GM12878 (cell line): ENCODE results near the gene STKLD1. TPM values are rescaled to one million over a fixed set of nuclear protein-coding genes. Genes with fewer than 3 reads are reported as not detected.

ENCODE experiments used
- CREM ChIP-seq: IDR thresholded peaks from 2 replicates; pipeline ENCODE4 v1.6.1; 2014; ENCODE audit warnings: antibody characterized with exemption, low read depth
- IKZF1 ChIP-seq: fragments of 450-650 bp; conservative IDR thresholded peaks from 2 replicates; pipeline ENCODE4 v1.6.1; 2017; ENCODE audit warnings: antibody characterized with exemption, mild to moderate bottlenecking
- KDM1A ChIP-seq: fragments of 200-600 bp; sonication (generic); IDR thresholded peaks from 2 replicates; pipeline ENCODE4 v1.6.1; 2016; ENCODE audit warnings: borderline replicate concordance
- MTA3 ChIP-seq: IDR thresholded peaks from 2 replicates; pipeline ENCODE4 v1.6.1; 2012; ENCODE audit warnings: low read length, inconsistent platforms, borderline replicate concordance
- NFYA ChIP-seq: IDR thresholded peaks from 2 replicates; pipeline ENCODE4 v1.6.1; 2011; ENCODE audit warnings: low read depth, mild to moderate bottlenecking, low read length, improper control_type of control experiment, borderline replicate concordance
- RCOR1 ChIP-seq: conservative IDR thresholded peaks from 2 replicates; pipeline ENCODE4 v1.6.1; 2012; ENCODE audit warnings: low read depth, low read length, improper control_type of control experiment
- RFX5 ChIP-seq: IDR thresholded peaks from 2 replicates; pipeline ENCODE4 v1.6.1; 2011; ENCODE audit warnings: low read depth, low read length, improper control_type of control experiment
- SREBF2 ChIP-seq: IDR thresholded peaks from 2 replicates; pipeline ENCODE4 v1.6.1; 2012; ENCODE audit warnings: mild to moderate bottlenecking, low read length
- SRF ChIP-seq, 2 experiments: IDR thresholded peaks; 2 replicates each; pipeline ENCODE4 v1.6.1; 2011; ENCODE audit warnings: low read depth in 2 of 2, low read length in 2 of 2, mild to moderate bottlenecking in 1 of 2, moderate library complexity in 1 of 2
- STAT1 ChIP-seq: fragments of 450-650 bp; conservative IDR thresholded peaks from 2 replicates; pipeline ENCODE4 v1.6.1; 2014; ENCODE audit warnings: antibody characterized with exemption, mild to moderate bottlenecking
- SUPT20H ChIP-seq: IDR thresholded peaks from 2 replicates; pipeline ENCODE4 v1.6.1; 2011; ENCODE audit warnings: low read depth, mild to moderate bottlenecking, low read length, moderate library complexity, borderline replicate concordance; ENCODE audit not compliant: control insufficient read depth
- WRNIP1 ChIP-seq: IDR thresholded peaks from 2 replicates; pipeline ENCODE4 v1.6.1; 2011; ENCODE audit warnings: low read depth, low read length, improper control_type of control experiment, borderline replicate concordance
- ZNF207 ChIP-seq: fragments of 450-650 bp; IDR thresholded peaks from 2 replicates; pipeline ENCODE4 v1.6.1; 2014; ENCODE audit warnings: antibody characterized with exemption, mild to moderate bottlenecking, borderline replicate concordance
- ZNF384 ChIP-seq: IDR thresholded peaks from 2 replicates; pipeline ENCODE4 v1.6.1; 2012; ENCODE audit warnings: low read depth, mild to moderate bottlenecking, low read length, improper control_type of control experiment, borderline replicate concordance
- polyA plus RNA-seq, 11 experiments: library from polyadenylated mRNA; depleted of rRNA in 4 of 11; unstranded in 6 of 11; stranded (reverse) in 5 of 11; fragments of >200 nt; fragmentation: Nextera tagmentation in 4 of 11; fragmentation: Illumina TruSeq in 1 of 11; extraction: Ambion mirVana in 4 of 11; extraction: Trizol in 1 of 11; gene quantifications; 1 replicate in 1 of 11; 2 replicates in 10 of 11; pipeline versions ENCODE4 v1.2.1 to v1.2.3, GENCODE V29; 2011 to 2016; ENCODE audit warnings: inconsistent platforms in 2 of 11, missing spikeins in 2 of 11, low read depth in 1 of 11
- total RNA-seq, 4 experiments: library from RNA; depleted of rRNA in 3 of 4; stranded (reverse); fragments of >200 nt in 3 of 4; fragmentation: Illumina TruSeq in 1 of 4; extraction: Trizol in 1 of 4; gene quantifications; 2 replicates each; pipeline versions ENCODE4 v1.2.1 to v1.2.3, GENCODE V29; 2013 to 2021
- TF ChIP-seq, protein P1 (sequence below): fragments of 450-650 bp; IDR thresholded peaks from 2 replicates; pipeline ENCODE4 v1.6.1; 2017; ENCODE audit warnings: mild to moderate bottlenecking, low read depth, inconsistent platforms; ENCODE audit not compliant: poor library complexity, severe bottlenecking
- TF ChIP-seq, protein P2 (sequence below): IDR thresholded peaks from 2 replicates; pipeline ENCODE4 v1.6.1; 2011; ENCODE audit warnings: borderline replicate concordance, low read depth, mild to moderate bottlenecking, moderate library complexity, mixed read lengths, low read length; ENCODE audit not compliant: insufficient read depth; ENCODE audit errors: extremely low read length
- TF ChIP-seq, protein P3 (sequence below): fragments of 450-650 bp; IDR thresholded peaks from 2 replicates; pipeline ENCODE4 v1.6.1; 2017; ENCODE audit warnings: borderline replicate concordance
- TF ChIP-seq, protein P4 (sequence below): fragments of 450-650 bp; IDR thresholded peaks from 2 replicates; pipeline ENCODE4 v1.6.1; 2017; ENCODE audit warnings: mild to moderate bottlenecking, moderate library complexity
- TF ChIP-seq, protein P5 (sequence below): IDR thresholded peaks from 2 replicates; pipeline ENCODE4 v1.6.1; 2011; ENCODE audit warnings: low read depth, low read length, improper control_type of control experiment, borderline replicate concordance

Gene STKLD1
- total and polyA plus RNA-seq, 10 of the 15 experiments (the other 5 are each of a cell fraction or from before 2014, with no cell fraction given) = 0.07 to 0.40 (median 0.29) TPM; not detected in 4

DNA sequence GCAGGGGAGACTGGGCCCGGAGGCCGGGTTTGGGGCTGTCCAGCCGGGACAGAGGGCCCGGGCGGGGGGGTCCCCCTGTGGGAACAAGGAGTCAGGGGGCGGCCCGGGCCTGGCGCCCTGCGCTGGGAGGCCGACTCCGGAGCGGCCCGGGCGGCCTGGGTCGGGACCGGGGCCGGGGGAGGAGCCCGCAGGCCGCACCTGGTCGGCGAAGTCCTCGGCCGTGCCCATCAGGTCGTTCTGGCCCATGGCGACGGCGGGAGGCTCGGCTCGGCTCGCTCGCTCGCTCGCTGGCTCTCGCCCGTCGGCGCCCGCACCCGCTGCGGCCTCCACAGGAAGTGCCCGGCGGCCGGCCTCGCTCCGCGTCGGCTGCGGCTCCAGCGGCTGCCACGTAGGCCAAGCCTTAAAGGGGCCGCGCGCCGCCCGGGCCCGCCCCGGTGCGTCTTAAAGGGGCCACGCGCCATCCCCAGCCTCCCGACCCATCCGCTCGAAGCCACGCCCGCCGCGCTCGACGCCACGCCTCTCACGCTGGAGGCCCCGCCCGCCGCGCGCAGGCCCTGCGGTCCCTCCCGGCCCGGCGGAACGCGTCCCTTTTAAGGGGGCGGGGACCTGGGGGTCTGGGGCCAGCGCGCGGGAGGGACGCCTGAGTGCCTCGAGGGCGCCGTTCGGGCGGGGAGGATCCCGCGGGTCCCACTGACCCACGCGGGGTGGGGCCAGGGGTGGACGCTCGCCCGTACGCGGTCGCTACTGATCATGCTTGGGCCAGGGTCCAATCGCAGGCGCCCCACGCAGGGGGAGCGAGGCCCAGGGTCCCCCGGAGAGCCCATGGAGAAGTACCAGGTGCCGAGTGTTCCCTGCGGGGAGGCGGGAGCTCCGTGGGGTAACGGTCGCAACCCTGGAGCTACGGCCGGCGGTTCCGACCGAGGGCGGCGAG, at the start of gene STKLD1, which contains the start of gene SURF4 (continued):
- TF ChIP-seq, protein P1, sequence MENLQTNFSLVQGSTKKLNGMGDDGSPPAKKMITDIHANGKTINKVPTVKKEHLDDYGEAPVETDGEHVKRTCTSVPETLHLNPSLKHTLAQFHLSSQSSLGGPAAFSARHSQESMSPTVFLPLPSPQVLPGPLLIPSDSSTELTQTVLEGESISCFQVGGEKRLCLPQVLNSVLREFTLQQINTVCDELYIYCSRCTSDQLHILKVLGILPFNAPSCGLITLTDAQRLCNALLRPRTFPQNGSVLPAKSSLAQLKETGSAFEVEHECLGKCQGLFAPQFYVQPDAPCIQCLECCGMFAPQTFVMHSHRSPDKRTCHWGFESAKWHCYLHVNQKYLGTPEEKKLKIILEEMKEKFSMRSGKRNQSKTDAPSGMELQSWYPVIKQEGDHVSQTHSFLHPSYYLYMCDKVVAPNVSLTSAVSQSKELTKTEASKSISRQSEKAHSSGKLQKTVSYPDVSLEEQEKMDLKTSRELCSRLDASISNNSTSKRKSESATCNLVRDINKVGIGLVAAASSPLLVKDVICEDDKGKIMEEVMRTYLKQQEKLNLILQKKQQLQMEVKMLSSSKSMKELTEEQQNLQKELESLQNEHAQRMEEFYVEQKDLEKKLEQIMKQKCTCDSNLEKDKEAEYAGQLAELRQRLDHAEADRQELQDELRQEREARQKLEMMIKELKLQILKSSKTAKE = no peak
- TF ChIP-seq RCOR1 (no peak), SUPT20H (no peak), STAT1 (0 out of 2 replicates have a peak, but pooled peaks have one; percentile 54), KDM1A (no peak), ZNF384 (no peak), NFYA (no peak), MTA3 (no peak), CREM (peak; percentile 60), WRNIP1 (no peak), SREBF2 (no peak), ZNF207 (peak; percentile 68; the same call in 1 of the 2 replicates), SRF (IDR thresholded peaks at IDR 0.05; ENCODE audit: low read depth in 2 of 2, low read length in 2 of 2) (peak; percentile 5 to 49; a peak in 1 of 4 replicates), IKZF1 (peak; percentile 86), RFX5 (no peak)
- TF ChIP-seq, protein P2, sequence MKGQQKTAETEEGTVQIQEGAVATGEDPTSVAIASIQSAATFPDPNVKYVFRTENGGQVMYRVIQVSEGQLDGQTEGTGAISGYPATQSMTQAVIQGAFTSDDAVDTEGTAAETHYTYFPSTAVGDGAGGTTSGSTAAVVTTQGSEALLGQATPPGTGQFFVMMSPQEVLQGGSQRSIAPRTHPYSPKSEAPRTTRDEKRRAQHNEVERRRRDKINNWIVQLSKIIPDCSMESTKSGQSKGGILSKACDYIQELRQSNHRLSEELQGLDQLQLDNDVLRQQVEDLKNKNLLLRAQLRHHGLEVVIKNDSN = no peak
- TF ChIP-seq, protein P3, sequence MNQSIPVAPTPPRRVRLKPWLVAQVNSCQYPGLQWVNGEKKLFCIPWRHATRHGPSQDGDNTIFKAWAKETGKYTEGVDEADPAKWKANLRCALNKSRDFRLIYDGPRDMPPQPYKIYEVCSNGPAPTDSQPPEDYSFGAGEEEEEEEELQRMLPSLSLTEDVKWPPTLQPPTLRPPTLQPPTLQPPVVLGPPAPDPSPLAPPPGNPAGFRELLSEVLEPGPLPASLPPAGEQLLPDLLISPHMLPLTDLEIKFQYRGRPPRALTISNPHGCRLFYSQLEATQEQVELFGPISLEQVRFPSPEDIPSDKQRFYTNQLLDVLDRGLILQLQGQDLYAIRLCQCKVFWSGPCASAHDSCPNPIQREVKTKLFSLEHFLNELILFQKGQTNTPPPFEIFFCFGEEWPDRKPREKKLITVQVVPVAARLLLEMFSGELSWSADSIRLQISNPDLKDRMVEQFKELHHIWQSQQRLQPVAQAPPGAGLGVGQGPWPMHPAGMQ = no peak
- TF ChIP-seq, protein P4, sequence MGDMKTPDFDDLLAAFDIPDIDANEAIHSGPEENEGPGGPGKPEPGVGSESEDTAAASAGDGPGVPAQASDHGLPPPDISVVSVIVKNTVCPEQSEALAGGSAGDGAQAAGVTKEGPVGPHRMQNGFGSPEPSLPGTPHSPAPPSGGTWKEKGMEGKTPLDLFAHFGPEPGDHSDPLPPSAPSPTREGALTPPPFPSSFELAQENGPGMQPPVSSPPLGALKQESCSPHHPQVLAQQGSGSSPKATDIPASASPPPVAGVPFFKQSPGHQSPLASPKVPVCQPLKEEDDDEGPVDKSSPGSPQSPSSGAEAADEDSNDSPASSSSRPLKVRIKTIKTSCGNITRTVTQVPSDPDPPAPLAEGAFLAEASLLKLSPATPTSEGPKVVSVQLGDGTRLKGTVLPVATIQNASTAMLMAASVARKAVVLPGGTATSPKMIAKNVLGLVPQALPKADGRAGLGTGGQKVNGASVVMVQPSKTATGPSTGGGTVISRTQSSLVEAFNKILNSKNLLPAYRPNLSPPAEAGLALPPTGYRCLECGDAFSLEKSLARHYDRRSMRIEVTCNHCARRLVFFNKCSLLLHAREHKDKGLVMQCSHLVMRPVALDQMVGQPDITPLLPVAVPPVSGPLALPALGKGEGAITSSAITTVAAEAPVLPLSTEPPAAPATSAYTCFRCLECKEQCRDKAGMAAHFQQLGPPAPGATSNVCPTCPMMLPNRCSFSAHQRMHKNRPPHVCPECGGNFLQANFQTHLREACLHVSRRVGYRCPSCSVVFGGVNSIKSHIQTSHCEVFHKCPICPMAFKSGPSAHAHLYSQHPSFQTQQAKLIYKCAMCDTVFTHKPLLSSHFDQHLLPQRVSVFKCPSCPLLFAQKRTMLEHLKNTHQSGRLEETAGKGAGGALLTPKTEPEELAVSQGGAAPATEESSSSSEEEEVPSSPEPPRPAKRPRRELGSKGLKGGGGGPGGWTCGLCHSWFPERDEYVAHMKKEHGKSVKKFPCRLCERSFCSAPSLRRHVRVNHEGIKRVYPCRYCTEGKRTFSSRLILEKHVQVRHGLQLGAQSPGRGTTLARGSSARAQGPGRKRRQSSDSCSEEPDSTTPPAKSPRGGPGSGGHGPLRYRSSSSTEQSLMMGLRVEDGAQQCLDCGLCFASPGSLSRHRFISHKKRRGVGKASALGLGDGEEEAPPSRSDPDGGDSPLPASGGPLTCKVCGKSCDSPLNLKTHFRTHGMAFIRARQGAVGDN = peak; percentile 63; the same call in 1 of the 2 replicates
- TF ChIP-seq, protein P5, sequence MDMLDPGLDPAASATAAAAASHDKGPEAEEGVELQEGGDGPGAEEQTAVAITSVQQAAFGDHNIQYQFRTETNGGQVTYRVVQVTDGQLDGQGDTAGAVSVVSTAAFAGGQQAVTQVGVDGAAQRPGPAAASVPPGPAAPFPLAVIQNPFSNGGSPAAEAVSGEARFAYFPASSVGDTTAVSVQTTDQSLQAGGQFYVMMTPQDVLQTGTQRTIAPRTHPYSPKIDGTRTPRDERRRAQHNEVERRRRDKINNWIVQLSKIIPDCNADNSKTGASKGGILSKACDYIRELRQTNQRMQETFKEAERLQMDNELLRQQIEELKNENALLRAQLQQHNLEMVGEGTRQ = no peak
